HG02938 (cell line): ENCODE measurements around the gene ZNF772.

Source experiments
- ATAC-seq: cut with Tn5 transposase; IDR thresholded peaks from one replicate; pipeline ENCODE4 v1.9.1; 2021; ENCODE audit warnings: mild to moderate bottlenecking, moderate library complexity; ENCODE audit not compliant: unreplicated experiment

The ZNF772 gene

DNA sequence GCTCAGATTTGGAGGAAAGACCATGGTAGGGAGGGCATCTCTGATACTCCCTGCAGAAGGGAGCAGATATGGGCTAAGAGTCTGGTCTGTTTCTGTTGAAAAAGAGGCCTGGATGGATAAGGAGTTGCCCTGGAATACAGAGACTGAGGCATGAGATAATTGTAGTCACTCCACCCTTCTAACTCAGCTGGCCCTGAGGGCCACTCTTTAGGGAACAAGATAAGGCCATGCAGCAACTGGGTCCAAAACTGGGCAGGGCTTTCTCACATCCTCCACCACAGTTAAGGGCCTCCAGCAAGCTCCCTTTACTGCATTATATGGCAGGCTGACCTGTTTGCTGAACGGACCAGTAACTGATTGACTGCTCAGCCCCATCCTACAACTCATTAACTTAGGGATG, 40.9 kb downstream of the ZNF772 start:
- ATAC-seq, result no peak

DNA sequence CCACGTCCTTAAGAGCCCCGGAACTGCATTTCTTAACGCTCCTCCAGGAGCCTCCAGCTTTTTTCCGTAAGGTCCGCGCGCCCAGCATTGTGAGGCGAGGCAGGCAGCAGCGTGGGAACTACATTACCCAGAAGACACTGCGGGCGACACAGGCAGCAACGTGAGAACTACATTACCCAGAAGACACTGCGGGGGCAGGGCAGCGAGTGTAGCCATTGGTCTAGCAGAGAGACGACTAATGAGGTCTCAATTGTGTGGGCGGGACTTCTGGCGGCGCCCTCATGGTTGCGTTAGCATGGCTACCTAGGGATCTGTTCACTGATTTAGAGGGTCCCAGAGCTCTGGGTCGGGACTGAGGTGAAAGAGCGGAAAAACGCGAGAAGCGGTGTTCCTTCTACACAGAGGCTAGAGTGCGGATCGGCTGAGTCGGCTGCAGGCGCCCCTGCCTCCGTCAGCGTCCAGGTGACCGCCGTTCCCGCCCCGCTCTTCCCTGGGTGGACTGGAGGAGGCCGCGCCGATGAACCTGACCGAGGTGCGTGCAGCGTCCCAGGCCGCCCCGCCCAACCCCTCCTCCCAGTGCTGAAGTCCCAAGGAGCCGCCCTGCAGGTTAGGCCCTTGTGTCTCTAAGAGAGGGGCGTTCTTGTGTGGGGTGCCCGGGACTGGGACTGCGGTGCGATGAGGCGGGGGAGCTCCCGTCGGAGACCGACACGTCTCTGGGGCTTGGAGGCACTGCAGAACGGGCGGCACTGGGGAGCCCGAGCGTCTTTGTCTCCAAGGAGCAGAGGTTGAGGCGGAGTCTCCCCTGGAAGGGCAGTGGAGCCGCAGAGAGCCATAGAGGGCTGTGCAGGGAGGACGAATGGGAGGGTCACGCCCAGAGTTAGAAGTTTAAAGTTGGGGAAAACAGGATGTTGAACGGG, 42.0 kb downstream of the ZNF772 start, which contains the start of gene ZNF749:
Gene ZNF749 (plus strand): TSS at position 264 of the 917 bp plus-strand sequence. CDS start 254 bp downstream, at position 518.
- ATAC-seq, result peak; percentile 96

DNA sequence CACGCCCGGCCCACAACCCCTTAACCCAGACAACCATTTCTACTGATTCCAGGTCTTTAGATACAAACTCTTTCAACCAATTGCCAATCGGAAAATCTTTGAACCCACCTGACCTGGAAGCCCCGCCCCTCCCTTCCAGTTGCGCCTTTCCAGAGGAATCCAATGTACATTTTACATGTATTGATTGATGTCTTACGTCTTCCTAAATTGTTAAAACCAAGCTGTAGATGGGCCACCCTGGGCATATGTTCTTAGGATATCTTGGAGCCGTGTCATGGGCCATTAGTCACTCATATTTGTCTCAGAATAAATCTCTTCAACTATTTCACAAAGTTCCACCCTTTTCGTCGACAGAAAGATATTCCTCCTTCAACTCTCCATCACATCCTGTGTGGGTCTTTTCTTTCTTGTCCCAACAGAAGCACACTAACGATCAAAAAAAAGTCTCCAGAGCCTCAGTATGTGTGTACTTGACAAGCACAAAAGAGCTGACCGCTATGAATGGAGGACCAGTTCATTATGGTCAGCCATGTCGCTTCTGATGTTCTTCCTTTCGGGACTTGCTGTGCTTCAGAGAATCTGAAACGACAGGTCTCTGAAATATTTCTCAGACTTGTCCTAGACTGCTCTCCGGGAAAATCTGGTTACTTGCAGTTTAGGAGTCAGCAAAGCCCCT, 42.8 kb downstream of the ZNF772 start:
- ATAC-seq, result peak; percentile 7

DNA sequence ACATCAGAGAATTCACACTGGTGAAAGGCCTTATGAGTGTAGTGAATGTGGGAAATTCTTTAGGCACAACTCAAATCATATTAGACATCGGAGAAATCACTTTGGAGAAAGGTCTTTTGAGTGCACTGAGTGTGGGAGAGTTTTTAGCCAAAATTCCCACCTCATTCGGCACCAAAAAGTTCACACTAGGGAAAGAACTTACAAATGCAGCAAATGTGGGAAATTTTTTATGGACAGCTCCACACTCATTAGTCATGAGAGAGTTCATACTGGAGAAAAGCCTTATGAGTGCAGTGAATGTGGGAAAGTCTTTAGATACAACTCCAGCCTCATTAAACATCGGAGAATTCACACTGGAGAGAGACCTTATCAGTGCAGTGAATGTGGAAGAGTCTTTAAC, 56.3 kb downstream of the ZNF772 start:
- no peak for ATAC-seq

DNA sequence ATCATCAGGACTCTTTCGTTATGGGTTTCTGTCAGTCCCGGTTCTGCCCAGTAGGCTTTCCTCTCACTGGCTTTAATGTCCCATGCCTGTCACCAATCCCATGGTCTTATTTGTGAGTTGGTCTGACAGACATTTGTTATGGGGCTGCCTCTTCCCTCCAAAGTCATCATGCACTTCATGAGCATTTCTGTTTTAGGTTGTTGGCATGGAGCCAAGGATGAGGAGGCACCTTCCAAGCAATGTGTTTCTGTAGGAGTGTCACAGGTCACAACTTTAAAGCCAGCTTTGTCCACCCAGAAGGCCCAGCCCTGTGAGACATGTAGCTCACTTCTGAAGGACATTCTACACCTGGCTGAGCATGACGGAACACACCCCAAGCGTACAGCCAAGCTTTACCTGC, 57.9 kb downstream of the ZNF772 start:
- no peak for ATAC-seq
